H9 (cell line): ENCODE measurements around the gene NACC1. TPM values are rescaled to one million over a fixed set of nuclear protein-coding genes. Genes with fewer than 3 reads are reported as not detected.

ENCODE experiments used
- DNase-seq: peaks from one replicate; pipeline ENCODE4 v3.0.0-alpha.2; 2017
- H2AFZ ChIP-seq: one replicate; pipeline ENCODE4 v1.6.1; 2013; ENCODE audit warnings: mild to moderate bottlenecking, low read length, control low read depth, moderate library complexity
- H2AK5ac ChIP-seq: 2 replicates; pipeline ENCODE4 v1.6.1; 2013; ENCODE audit warnings: low read length, control low read depth, mixed read lengths; ENCODE audit not compliant: insufficient read length
- H2BK120ac ChIP-seq: one replicate; pipeline ENCODE4 v1.6.1; 2013; ENCODE audit warnings: low read depth, mild to moderate bottlenecking, low read length, control low read depth, inconsistent platforms; ENCODE audit not compliant: poor library complexity, severe bottlenecking
- H2BK12ac ChIP-seq: 2 replicates; pipeline ENCODE4 v1.6.1; 2013; ENCODE audit warnings: low read length, control low read depth, mixed read lengths, low read depth; ENCODE audit not compliant: insufficient read length
- H2BK15ac ChIP-seq: 2 replicates; pipeline ENCODE4 v1.6.1; 2013; ENCODE audit warnings: low read depth, low read length, control low read depth
- H2BK20ac ChIP-seq: one replicate; pipeline ENCODE4 v1.6.1; 2013; ENCODE audit warnings: low read depth, mild to moderate bottlenecking, low read length, control low read depth, inconsistent platforms; ENCODE audit not compliant: poor library complexity, severe bottlenecking
- H2BK5ac ChIP-seq: 2 replicates; pipeline ENCODE4 v1.6.1; 2013; ENCODE audit warnings: low read length, control low read depth, mixed read lengths; ENCODE audit not compliant: insufficient read length
- H3K14ac ChIP-seq: 2 replicates; pipeline ENCODE4 v1.6.1; 2013; ENCODE audit warnings: low read length, control low read depth; ENCODE audit not compliant: insufficient read depth
- H3K18ac ChIP-seq: 2 replicates; pipeline ENCODE4 v1.6.1; 2013; ENCODE audit warnings: low read depth, mild to moderate bottlenecking, mixed read lengths, low read length, control low read depth; ENCODE audit not compliant: insufficient read length
- H3K23ac ChIP-seq: 2 replicates; pipeline ENCODE4 v1.6.1; 2013; ENCODE audit warnings: low read length, control low read depth, mixed read lengths, low read depth; ENCODE audit not compliant: insufficient read length
- H3K23me2 ChIP-seq: 2 replicates; pipeline ENCODE4 v1.6.1; 2013; ENCODE audit warnings: low read depth, mild to moderate bottlenecking, mixed read lengths, low read length, control low read depth; ENCODE audit not compliant: insufficient read length, poor library complexity, severe bottlenecking
- H3K27ac ChIP-seq: 2 replicates; pipeline ENCODE4 v1.5.1; 2013; ENCODE audit warnings: low read length, control low read depth, mixed read lengths, low read depth; ENCODE audit not compliant: insufficient read length
- H3K27me3 ChIP-seq: 2 replicates; pipeline ENCODE4 v1.6.1; 2013; ENCODE audit warnings: low read length, control low read depth, inconsistent platforms; ENCODE audit not compliant: insufficient read depth
- H3K4ac ChIP-seq: 2 replicates; pipeline ENCODE4 v1.6.1; 2013; ENCODE audit warnings: low read depth, mild to moderate bottlenecking, control low read depth, inconsistent platforms, low read length, moderate library complexity
- H3K4me1 ChIP-seq: 2 replicates; pipeline ENCODE4 v1.6.1; 2013; ENCODE audit warnings: low read length, control low read depth, inconsistent platforms; ENCODE audit not compliant: insufficient read depth
- H3K4me2 ChIP-seq: 2 replicates; pipeline ENCODE4 v1.6.1; 2013; ENCODE audit warnings: low read length, control low read depth, mixed read lengths; ENCODE audit not compliant: insufficient read length, insufficient read depth
- H3K56ac ChIP-seq: 2 replicates; pipeline ENCODE4 v1.6.1; 2013; ENCODE audit warnings: low read depth, mild to moderate bottlenecking, mixed read lengths, low read length, control low read depth; ENCODE audit not compliant: insufficient read length
- H3K79me1 ChIP-seq: 2 replicates; pipeline ENCODE4 v1.6.1; 2013; ENCODE audit warnings: low read depth, mild to moderate bottlenecking, moderate library complexity, low read length, control low read depth, inconsistent platforms; ENCODE audit not compliant: insufficient read depth, poor library complexity, severe bottlenecking
- H3K79me2 ChIP-seq: 2 replicates; pipeline ENCODE4 v1.6.1; 2013; ENCODE audit warnings: low read length, control low read depth, inconsistent platforms; ENCODE audit not compliant: insufficient read depth
- H3K9ac ChIP-seq: 2 replicates; pipeline ENCODE4 v1.6.1; 2013; ENCODE audit warnings: low read length, control low read depth, mixed read lengths; ENCODE audit not compliant: insufficient read length; ENCODE audit errors: extremely low read depth
- H3K9me3 ChIP-seq: one replicate; pipeline ENCODE4 v1.6.1; 2013; ENCODE audit warnings: low read depth, low read length, inconsistent platforms; ENCODE audit not compliant: control insufficient read depth
- H3T11ph ChIP-seq: one replicate; pipeline ENCODE4 v1.6.1; 2013; ENCODE audit warnings: mild to moderate bottlenecking, low read length, control low read depth, inconsistent platforms
- H4K20me1 ChIP-seq: one replicate; pipeline ENCODE4 v1.6.1; 2013; ENCODE audit not compliant: control insufficient read depth, insufficient read length, insufficient read depth
- H4K5ac ChIP-seq: 2 replicates; pipeline ENCODE4 v1.6.1; 2013; ENCODE audit warnings: low read depth, mild to moderate bottlenecking, mixed read lengths, low read length, control low read depth; ENCODE audit not compliant: insufficient read length
- H4K8ac ChIP-seq: replicated peaks from 2 replicates; pipeline ENCODE4 v1.6.1; 2013; ENCODE audit warnings: low read length, control low read depth, mixed read lengths, low read depth; ENCODE audit not compliant: insufficient read length
- H4K91ac ChIP-seq: 2 replicates; pipeline ENCODE4 v1.6.1; 2013; ENCODE audit warnings: low read depth, mild to moderate bottlenecking, moderate library complexity, mixed read lengths, low read length, control low read depth; ENCODE audit not compliant: insufficient read length
- H3K27ac Mint-ChIP-seq, 3 experiments: 2 replicates in 2 of 3; 3 replicates in 1 of 3; pipeline ENCODE4 v1.8.0; 2020 to 2021; ENCODE audit warnings: mixed read lengths in 3 of 3, mild to moderate bottlenecking in 1 of 3, moderate library complexity in 1 of 3
- H3K27me3 Mint-ChIP-seq: 2 replicates; pipeline ENCODE4 v1.8.0; 2021; ENCODE audit warnings: low read depth, mild to moderate bottlenecking, moderate library complexity, mixed read lengths
- H3K36me3 Mint-ChIP-seq, 3 experiments: 2 replicates in 2 of 3; 3 replicates in 1 of 3; pipeline ENCODE4 v1.8.0; 2020 to 2021; ENCODE audit warnings: low read depth in 3 of 3, mixed read lengths in 3 of 3; ENCODE audit not compliant: insufficient read depth in 1 of 3
- H3K4me1 Mint-ChIP-seq, 2 experiments: 2 replicates each; pipeline ENCODE4 v1.8.0; 2020; ENCODE audit warnings: mixed read lengths in 2 of 2
- H3K4me3 Mint-ChIP-seq, 2 experiments: 2 replicates in 1 of 2; 3 replicates in 1 of 2; pipeline ENCODE4 v1.8.0; 2020 to 2021; ENCODE audit warnings: mild to moderate bottlenecking in 2 of 2, mixed read lengths in 2 of 2, moderate library complexity in 1 of 2
- H3K9me3 Mint-ChIP-seq, 2 experiments: 2 replicates in 1 of 2; 3 replicates in 1 of 2; pipeline ENCODE4 v1.8.0; 2020; ENCODE audit warnings: mild to moderate bottlenecking in 2 of 2, mixed read lengths in 2 of 2, moderate library complexity in 1 of 2
- CTCF ChIP-seq: fragments of 200-600 bp; sonication (generic); conservative IDR thresholded peaks from 3 replicates; pipeline ENCODE4 v1.8.0; 2021; ENCODE audit warnings: antibody characterized with exemption, mild to moderate bottlenecking
- WGBS: extraction: QIAGEN DNeasy Blood & Tissue Kit; methylation state at CpG from one replicate; pipeline ENCODE4 v1.1.7; 2013; ENCODE audit warnings: missing lambda C conversion rate, low lambda C conversion rate, mixed read lengths; ENCODE audit not compliant: insufficient read length; ENCODE audit errors: extremely low coverage; 5-methylcytosine and 5-hydroxymethylcytosine counted together
- total RNA-seq: library from RNA; stranded (reverse); gene quantifications from 2 replicates; pipeline ENCODE4 v1.2.1, GENCODE V29; 2021

The NACC1 gene
- total RNA-seq, 1 experiment from 2014 or later = 198 TPM

GRCh38 chr19:13078897-13079541 is 39.0 kb upstream of the NACC1 start:
- Histone ChIP-seq H3K14ac (no peak overlapping the region; the same call in 1 of the 2 replicates), H3K9me3 (no peaks in the 10 kb centered on the region), H4K20me1 (no peaks in the 10 kb centered on the region), H3K27me3 (peaks cover 2% of the 10 kb centered on the region; the same call in 1 of the 2 replicates), H3K79me1 (no peaks in the 10 kb centered on the region), H2BK20ac (no peak overlapping the region), H2AFZ (no peak overlapping the region), H3K79me2 (no peaks in the 10 kb centered on the region), H4K5ac (no peak overlapping the region), H3K18ac (no peak overlapping the region), H3K27ac (no peak overlapping the region), H2BK120ac (no peak overlapping the region), H3K4me2 (no peak overlapping the region), H3K23ac (no peak overlapping the region), H3K23me2 (peaks cover 5% of the 10 kb centered on the region), H3K9ac (no peak overlapping the region), H2BK12ac (no peak overlapping the region), H4K8ac (no peak overlapping the region), H4K91ac (no peak overlapping the region), H3K56ac (no peak overlapping the region), H3K4me1 (peaks cover 12% of the 10 kb centered on the region; the same call in 1 of the 2 replicates), H2BK5ac (no peak overlapping the region), H2AK5ac (no peak overlapping the region), H2BK15ac (no peak overlapping the region), H3T11ph (no peak overlapping the region), H3K4ac (no peak overlapping the region)
- Mint-ChIP-seq H3K27ac (no peak overlapping the region), H3K9me3 (no peaks in the 10 kb centered on the region), H3K36me3 (peaks cover 0 to 1% (median 0%) of the 10 kb centered on the region in 3 experiments; a peak in 1 of 7 replicates), H3K27me3 (peaks cover 56% of the 10 kb centered on the region), H3K4me3 (peak overlapping the region in 1 of 2 experiments; percentile 40; a peak in 1 of 5 replicates), H3K4me1 (peaks cover 27 to 58% of the 10 kb centered on the region in 2 experiments)
- WGBS = no CpG with 5 or more reads among the region's 12 CpGs
- no peak for TF ChIP-seq CTCF
- DNase-seq = no peak
